HL-60 (cell line): ENCODE measurements around the gene NCAPH2.

Experiments
- CTCF ChIP-seq: IDR thresholded peaks from one replicate; pipeline ENCODE4 v1.5.1; 2011; ENCODE audit warnings: low read length, control low read depth, inconsistent platforms; ENCODE audit not compliant: insufficient read depth
- TF ChIP-seq, protein P1 (sequence below): IDR thresholded peaks from 2 replicates; pipeline ENCODE4 v1.6.1; 2012; ENCODE audit warnings: low read depth; ENCODE audit not compliant: insufficient replicate concordance

GRCh38 chr22:50569896-50570535 is 62.0 kb downstream of the NCAPH2 start:
- no peak for TF ChIP-seq CTCF
- TF ChIP-seq, protein P1, sequence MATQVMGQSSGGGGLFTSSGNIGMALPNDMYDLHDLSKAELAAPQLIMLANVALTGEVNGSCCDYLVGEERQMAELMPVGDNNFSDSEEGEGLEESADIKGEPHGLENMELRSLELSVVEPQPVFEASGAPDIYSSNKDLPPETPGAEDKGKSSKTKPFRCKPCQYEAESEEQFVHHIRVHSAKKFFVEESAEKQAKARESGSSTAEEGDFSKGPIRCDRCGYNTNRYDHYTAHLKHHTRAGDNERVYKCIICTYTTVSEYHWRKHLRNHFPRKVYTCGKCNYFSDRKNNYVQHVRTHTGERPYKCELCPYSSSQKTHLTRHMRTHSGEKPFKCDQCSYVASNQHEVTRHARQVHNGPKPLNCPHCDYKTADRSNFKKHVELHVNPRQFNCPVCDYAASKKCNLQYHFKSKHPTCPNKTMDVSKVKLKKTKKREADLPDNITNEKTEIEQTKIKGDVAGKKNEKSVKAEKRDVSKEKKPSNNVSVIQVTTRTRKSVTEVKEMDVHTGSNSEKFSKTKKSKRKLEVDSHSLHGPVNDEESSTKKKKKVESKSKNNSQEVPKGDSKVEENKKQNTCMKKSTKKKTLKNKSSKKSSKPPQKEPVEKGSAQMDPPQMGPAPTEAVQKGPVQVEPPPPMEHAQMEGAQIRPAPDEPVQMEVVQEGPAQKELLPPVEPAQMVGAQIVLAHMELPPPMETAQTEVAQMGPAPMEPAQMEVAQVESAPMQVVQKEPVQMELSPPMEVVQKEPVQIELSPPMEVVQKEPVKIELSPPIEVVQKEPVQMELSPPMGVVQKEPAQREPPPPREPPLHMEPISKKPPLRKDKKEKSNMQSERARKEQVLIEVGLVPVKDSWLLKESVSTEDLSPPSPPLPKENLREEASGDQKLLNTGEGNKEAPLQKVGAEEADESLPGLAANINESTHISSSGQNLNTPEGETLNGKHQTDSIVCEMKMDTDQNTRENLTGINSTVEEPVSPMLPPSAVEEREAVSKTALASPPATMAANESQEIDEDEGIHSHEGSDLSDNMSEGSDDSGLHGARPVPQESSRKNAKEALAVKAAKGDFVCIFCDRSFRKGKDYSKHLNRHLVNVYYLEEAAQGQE = no peak
